ENCODE data around the gene EPHB1.
"Not testable (repeated sequence)": the region's sequence is repeated elsewhere in the genome, so short reads cannot be mapped to it uniquely, and the experiment has no call there.

Gene EPHB1

DNA sequence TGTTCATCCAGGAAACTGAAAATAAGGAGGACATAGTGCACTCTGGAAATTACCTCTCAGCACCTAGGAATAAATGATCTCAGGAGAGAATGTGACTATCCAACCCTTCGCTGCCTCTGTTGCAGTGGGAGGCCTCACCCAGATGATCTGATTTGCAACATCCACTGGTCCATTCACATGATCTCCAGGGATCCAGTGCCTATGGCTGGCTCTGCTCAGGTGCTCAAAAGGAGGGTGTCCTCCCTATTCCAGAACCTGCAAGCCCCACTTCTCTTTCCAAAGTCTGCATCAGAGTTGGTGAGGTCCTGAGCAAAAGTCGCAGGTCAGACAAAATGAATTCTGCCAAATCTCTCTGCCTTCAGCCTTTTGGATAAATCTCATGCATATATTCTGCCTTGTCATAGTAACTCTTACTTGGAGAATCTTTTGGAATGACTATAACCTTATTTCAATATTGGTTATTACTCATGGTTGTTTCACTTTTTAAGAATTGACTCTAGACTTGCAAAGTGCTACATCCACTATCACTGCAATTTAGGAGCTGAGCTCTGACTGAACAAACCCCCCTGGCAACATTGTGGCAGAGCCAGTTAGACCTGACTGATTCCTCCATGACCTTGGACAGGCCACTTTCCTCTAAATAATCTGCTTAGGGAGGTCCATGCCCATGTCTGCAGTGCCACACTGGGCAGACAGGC lies 295.1 kb downstream of the EPHB1 start:
- DNase-seq = no peak

DNA sequence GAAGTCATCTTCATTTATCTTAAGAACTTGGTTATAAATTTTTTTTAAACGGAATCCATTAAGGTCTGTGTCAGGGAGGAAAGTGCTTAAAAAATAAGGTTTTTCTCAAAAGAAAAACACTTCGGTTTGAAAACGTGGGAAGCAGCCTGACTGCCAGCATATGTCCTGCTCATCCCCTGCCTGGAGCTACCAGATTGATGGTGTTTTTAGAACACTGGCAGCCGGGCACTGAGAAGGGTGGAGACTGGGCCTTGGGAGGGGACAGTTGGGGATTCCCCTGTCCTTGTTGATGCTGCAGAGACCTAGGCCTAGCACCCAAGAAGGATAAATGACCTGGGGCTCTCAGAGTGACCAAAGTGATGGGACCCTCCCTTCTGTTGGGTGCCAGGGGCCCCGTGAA lies 296.9 kb downstream of the EPHB1 start:
- no peak for DNase-seq

DNA sequence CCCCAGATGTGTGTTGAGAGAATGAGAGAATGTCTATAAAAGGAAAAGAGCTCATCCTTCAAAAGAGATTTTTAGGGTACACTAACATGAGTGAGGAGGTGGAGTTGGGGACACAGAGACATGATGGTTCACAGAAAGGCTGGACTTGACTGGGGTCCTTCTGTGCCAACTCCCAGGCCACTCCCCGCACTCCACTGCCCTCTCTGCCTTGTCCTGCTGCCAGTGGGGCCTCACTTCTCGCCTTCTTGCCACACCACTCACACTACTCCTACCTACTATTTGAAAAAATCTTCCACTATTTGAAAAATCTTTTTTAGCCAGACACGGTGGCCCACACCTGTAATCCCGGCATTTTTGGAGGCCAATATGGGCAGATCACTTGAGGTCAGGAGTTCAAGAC lies 298.1 kb downstream of the EPHB1 start:
- DNase-seq = no peak

DNA sequence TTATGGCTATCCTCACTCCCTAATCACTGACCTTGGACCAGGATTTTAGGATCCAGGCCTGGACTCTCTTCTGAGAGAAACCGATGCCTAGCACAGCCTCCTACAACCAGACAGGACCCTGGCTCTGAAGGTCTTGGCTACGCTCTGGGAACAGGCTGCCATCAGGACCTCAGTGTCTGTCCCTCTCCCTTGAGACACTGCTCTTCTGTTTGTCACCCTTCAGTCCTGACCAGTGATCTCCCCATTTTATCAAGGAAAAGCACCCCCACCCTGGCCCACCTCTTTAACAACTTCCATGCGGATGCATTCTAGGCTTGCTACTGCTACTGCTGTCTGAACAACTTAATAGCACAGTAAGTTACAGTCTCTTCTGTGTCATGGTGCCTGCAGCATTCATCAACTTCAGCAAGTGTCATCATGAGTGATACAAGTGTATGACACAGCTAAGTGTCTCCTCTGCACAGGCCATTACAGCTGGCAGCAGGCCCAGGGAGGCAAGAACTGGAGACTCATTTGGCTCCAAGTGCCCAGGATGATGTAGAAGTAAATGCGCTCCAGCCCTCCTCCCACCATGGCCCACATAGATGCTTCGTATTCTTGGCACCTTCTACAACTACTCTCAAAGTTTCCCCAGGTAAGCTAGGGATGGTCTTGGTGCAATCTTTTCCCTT lies 302.4 kb downstream of the EPHB1 start:
- no peak for DNase-seq

DNA sequence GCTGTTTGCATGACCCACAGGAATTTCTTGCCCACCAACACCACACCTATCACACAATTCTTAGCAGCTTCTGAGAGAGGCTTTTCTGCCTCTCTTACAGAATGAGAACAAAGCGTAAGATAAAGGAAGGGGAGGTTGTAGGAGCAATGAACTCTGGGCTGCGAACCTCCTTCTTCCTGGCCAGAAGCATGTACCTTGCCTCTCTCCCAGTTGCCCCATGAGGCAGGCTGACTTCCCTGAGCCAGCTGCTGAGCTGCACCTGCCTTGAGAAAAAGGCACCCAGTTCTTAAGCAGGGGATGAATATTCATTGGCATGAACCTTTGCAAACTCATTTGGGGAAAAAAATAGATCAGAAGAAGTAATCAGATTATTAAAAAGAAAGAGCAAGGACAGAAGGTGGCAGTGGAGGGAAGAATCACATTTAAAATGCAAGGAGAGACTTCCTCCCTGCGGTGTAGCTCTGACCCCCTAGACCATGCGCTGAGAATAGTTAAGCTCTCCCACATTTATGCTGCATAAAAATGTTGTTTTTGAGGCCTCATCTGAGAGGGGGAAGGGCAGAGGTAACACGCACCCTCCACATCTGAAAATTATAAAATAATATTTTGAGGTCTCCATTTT lies 304.8 kb downstream of the EPHB1 start:
- DNase-seq = no peak

DNA sequence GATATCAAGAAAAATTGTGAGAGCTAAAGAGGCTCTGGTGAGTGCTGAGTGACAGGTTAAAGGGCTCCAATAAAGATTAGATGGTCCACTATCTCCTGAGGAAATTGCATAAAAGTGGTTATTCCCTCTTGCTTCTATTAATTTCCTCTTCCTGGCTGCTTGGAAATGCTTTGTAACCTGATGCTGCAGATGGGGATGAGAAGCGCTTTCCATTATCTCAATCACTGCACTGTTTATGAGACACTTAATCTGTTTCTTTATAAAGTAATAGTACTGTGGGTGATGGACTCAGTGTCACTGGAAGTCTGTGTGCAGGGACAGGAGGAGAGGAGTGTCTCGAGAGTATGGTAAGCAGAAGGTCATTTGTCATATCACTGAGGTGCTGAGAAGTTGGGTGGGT lies 305.3 kb downstream of the EPHB1 start:
- no peak for DNase-seq

DNA sequence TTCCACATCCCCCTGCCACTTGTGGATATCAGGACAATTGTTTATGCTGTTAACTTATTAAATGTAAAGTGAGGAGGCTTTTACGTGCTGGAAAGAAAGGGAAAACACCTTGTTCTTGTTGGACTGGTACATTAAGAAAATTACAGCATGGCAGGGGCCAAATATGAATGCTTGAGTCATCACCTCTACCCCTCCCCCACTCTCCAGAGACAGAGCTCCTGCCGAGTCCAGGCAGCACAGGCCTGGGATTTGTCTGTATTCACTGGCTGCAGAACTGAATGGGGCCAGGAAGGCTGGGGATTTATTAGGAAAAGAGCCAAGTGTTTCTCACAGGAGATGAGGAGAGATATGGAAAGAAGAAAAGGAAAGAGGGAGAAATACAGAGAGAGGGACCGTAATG lies 308.9 kb downstream of the EPHB1 start:
- no peak for DNase-seq

DNA sequence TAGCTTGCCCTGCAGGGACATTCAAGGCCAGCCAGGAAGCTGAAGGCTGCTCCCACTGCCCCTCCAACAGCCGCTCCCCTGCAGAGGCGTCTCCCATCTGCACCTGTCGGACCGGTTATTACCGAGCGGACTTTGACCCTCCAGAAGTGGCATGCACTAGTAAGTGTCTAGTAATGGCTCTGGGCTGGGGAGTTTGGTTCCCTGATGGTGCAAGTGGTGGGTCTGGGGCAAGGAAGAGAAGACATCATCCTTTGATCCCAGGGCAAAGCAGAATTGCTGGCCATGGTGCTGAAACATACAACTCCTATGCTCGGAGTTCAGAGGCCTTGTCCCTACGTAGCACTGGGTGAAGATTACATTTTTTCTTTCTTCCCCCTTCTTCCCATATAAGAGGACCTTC lies 311.4 kb downstream of the EPHB1 start:
- no peak for DNase-seq

DNA sequence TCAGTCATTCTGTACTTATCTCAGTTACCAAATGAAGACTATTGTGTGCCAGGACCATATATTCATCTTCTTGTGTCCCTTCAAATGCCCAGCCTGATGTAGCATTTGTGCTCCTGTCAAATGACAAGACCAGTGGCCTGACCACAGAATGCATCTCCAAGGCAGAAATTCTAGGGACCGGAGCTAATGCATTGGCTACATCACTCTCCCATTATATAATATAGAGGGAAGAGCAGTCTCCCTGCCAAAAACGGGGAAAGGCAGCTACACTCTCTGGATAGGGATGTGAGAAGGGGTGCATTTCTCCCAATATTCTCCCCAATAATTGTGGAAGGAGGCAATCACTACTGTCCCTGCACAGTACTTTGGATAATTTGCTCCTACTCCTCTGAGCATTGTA lies 312.0 kb downstream of the EPHB1 start:
- DNase-seq = no peak

DNA sequence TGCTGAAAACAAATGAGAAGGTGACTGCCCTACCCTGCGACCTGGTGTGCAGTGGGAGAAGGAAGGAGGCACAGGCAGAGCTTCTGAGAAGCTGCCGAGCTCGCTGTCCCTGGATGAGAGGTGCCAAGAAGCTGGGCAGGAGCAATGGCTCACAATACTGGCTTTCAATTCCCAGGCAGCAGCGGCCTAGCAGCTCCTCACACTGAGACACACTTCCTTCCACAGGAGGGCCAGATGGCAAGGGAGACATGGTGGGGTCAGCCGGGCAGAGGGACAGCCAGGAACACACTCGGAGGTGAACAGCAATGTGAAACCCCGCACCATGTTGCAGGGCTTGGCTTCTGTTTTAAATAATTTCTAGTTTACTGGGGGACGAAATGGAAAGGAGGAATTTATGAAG lies 314.6 kb downstream of the EPHB1 start:
- no peak for DNase-seq

DNA sequence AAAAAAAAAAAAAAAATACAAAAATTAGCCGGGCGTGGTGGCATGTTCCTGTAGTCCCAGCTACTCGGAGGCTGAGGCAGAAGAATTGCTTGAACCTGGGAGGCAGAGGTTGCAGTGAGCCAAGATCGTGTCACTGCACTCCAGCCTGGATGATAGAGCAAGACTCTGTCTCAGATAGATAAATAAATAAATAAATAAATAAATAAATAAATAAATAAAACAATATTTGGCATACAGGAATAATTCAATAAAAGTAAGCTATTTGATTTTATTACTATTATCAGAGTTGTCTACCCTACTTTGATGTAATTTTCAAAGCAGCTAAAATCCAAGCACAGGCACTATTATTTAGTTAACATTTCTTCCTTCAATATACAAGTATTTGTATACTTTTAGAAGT lies 319.5 kb downstream of the EPHB1 start:
- DNase-seq = not testable (repeated sequence)

DNA sequence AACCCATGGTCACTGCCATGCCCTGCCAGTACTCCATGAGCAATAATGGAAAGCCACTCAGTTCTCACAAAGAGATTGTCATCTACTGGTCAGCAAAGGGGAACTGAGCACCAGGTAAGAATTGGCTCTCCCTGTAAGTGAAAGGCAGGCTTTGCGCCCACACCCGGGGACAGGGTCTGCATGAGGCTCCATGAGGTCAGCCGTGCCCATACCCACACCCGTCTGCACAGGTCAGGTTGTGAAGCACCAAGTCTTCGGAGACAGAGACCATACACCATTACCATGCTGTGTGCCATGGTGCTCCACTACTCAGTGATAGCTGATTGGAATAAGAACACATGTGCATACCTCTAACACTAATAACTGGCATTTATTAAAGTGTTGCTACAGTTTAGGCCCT lies 322.9 kb downstream of the EPHB1 start:
- no peak for DNase-seq

DNA sequence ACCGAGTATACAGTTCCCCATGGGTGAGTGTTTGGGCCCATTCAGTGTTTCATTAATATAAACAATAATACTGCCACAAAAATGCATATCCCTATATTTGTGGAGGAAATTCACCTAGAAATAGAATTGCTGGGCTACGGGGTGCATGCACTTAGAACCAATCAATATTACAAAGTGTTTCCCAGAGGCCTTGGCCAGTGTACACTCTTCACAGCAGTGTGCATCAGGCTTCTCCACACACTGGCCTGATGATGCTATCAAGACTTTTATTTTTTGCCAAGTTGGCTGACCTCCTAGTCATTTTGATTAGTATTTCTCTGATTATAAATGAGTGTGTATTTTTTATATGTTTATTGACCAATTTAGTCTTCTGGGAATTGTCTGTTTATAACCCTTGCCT lies 323.7 kb downstream of the EPHB1 start:
- no peak for DNase-seq

DNA sequence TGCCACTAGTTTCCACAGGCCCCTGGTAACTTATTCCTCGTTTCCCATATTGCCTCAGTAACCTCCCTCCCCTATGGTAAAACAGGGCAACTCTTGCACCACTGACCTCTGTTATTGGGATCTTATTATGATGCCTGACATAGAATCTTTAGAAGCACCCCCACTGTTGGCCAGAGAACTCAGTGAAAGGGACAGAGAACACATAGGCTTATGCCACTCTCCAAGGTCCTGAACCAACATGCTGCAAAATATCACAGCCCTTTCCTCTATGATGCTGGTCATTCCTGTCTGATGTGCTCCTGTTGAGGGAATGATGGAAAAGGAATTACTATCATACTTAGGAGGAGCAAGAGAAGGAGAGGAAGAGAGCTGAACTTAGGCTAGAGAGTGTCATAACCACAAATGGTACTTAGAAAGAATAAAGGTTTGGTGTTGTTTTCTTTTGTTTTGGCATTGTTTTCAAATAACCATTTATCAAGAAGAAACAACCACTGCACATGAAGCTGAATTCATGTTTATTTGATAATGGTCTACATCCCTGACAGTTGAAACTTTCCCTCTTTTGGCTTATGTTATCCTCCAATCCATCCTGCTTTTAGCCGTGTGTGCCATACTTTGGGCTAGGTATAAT lies 330.2 kb downstream of the EPHB1 start:
- DNase-seq = no peak

DNA sequence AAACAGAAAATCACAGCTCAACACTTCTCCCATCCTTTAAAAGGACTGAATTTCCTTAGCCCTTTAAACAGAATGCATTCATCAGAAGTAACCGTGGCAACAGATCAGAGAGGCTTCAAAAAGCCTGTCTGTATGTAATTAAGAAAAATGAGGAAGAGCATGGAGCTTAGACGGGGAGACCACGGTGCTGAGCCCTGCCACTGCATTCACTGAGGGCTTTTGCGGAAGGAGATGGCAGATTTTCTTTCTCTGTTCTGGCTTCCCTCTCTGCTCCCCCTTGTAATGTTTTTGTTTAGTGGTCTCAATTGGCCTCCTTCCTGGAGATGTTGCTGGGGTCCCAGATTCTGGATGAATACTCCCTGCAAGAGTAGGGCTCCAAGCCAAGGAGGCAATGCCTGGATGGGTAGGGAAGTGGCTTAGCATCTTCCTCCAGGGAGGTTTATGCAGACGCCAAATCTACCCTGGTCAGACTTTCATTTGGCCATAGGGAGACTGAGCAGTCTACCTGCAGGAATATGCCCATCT lies 332.9 kb downstream of the EPHB1 start:
- no peak for DNase-seq

DNA sequence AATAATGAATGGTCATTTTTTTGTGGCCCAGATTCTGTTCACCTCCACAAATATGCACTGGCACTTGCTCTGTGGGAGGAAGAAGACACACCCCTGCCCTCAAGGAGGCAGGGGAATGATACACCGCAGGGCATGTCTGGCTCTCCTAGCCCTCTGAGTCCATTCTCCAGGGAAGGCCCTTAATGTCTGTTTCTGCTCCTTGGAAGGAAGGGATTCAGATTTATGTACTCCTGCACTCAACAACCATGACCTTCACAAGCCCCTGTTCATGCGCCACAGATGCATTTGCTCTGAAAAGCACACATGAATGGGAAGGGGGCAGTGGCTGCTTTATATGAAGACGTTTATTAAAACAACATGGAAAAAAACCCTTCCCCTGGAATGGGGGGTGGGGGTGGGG lies 333.8 kb downstream of the EPHB1 start:
- DNase-seq = no peak

DNA sequence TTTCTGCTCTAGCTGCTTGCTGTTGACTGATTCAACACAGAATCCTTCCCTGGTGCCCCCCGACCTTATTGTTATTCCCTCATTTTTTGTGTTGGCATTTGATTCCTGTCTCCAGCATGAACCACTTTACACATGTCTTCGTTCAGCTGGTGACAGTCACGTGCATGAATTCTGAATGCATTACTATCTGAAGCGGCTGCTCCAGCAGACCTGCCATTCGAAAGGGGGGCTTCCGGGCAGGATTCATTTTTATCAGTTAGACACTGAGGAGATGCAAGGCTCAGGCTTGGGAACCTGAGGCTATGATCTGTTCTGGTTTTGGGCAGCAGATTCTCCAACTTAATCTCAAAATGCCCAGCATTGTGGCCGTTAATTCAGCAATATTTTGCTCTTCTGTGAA lies 336.2 kb downstream of the EPHB1 start:
- DNase-seq = no peak

DNA sequence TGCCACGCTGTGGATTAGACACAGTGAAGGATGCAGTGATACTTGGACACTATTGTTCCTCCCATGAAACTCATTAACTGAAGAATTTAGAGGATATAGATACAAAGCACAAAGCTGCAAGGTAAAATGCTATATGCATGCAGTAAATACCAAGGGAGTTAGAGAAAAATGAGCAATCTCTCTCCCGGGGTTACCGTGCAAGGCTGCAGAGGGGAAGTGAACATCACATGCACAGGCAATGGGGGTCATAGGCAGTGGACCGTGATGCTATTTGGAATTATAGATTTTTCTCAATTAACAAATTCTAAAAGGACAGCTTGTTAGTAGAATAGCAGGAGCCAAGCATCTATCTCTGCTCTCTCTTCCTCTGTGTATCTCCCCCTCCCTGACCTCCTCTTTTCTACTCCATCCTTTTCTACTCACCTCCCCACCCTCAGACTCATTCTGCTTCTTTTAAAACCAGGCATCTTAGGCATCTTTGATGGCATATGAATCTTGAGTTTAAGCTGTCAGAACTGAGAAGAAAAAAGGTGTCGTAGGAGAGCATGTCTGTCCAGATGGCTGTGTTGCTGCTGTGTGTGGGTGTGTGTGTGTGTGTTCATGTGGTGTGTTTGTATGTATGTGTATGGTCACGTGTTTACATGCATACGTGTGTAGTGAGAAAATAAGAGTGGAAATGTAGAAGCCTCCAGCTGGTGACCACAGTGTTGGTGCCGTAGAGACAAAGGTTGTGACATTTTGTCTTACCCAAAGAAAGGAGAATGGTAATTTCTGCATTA lies 339.0 kb downstream of the EPHB1 start:
- no peak for DNase-seq

DNA sequence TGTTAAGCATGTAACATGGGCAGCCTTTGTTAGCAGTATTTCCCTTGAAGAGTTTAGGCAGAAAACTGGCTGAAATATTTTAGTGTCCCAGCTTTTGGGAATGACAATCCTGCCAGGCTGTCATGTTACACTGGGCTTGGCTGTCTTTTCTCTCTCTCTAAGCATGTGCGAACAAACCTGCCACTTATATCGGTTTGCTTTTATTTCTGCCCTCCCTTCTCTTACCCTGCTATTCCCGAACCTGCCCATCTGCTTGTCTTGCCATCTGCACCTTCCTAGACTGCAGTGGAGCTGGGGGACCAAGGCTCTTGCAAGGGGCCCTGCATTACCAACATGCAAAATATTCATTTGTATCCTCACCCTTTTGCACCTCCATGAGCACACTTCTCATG lies 339.6 kb downstream of the EPHB1 start:
- DNase-seq = peak; percentile 13

DNA sequence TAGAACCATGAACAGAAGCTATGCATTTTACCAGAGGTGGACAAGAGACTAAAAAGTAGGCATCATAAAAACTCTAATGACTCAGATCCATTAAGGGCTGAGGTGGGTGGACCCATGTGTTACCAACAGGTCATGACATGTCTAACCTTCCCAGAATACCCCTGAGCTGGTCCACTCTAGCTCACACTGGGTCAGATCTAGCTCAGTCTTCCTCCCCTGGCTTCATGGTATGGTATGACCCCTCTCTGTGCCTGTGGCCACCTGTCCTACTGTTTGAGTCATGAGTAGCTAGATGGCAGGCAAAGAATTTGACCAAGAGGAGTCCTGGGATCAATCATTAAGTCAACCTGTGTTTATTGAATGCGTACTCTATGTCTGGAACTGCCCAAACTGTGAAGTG lies 340.4 kb downstream of the EPHB1 start:
- DNase-seq = no peak

DNA sequence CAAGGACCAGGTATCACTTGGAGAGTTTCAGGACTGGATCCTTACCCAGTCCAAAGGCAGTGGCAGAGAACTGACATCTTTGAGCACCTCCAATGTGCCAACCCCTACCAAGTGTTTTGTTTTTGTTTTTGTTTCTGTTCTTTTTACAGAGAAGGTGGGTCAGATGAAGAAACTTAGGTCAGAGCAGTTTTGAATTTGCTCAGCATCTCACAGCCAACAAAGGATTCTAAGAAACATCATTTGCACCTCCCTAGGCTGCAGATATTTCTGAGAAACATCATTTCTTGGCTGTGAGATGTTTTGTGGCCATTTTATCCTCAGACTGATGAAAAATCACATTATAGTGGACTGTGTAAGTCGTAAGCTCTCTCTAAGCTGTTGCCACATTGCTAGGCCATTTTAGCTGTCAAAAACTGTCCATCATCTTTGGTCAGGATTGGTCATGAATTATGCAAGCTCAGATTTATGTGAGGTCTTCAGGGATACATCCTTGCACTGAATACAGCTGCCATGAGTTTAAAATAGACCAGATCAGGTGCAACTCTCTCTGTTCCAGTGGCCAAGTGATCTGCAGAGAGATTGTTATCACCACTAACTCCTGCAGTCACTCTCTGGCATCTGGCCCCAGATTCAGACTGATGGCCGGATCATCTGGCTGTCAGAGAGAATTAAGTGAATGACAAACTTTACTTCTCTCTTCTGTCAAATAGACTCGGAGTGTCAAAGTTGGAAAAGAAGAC lies 341.5 kb downstream of the EPHB1 start:
- DNase-seq = no peak

DNA sequence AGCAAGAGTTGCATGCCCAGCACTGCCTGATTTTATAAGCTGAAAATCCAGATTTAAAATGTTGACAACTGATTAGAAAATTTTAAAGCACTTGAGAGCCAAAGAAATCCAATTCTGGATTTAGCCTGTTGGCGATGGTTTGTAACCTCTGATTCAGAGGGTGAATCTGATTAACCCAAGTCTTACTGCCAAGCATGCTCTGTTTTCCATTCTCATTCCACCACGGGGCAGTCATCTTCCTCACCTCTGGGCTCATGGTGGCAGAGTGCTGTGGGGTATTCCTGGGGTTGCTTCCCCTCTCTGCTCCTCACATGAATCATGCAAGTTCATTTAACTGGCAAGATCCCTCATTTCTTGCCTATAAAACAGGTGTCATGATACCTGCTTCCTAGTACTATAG lies 342.2 kb downstream of the EPHB1 start:
- DNase-seq = no peak

All from NCI-H1694 (cell line).